Rectal smooth muscle tissue (tissue), 1 donor: ENCODE data around the gene SYNE4.
A peak's percentile ranks its signal among the peaks of the same experiment; 100 is the strongest.

Source experiments
- H3K27ac ChIP-seq: one replicate; pipeline ENCODE4 v1.7.0; 2013; ENCODE audit warnings: low read depth, low read length, inconsistent platforms
- H3K27me3 ChIP-seq: one replicate; pipeline ENCODE4 v1.7.0; 2013; ENCODE audit warnings: low read length; ENCODE audit not compliant: control insufficient read depth, insufficient read depth
- H3K36me3 ChIP-seq: one replicate; pipeline ENCODE4 v1.7.0; 2013; ENCODE audit warnings: low read length; ENCODE audit not compliant: control insufficient read depth, insufficient read depth
- H3K4me1 ChIP-seq: one replicate; pipeline ENCODE4 v1.7.0; 2013; ENCODE audit warnings: low read length; ENCODE audit not compliant: control insufficient read depth, insufficient read depth
- H3K4me3 ChIP-seq: one replicate; pipeline ENCODE4 v1.7.0; 2013; ENCODE audit warnings: low read length
- H3K9ac ChIP-seq: one replicate; pipeline ENCODE4 v1.7.0; 2013; ENCODE audit warnings: low read length

SYNE4 gene

GRCh38 chr19:36040495-36040894, 31.9 kb upstream of the SYNE4 start:
- Histone ChIP-seq H3K36me3 (peaks cover 2% of the 10 kb centered on the region), H3K9ac (no peak overlapping the region), H3K4me1 (peaks cover 15% of the 10 kb centered on the region), H3K4me3 (no peak overlapping the region), H3K27ac (no peak overlapping the region), H3K27me3 (no peaks in the 10 kb centered on the region)

GRCh38 chr19:36032251-36033104, 23.9 kb upstream of the SYNE4 start, which contains the start of gene CLIP3:
Gene CLIP3, minus strand, starts transcription at chr19:36032873. Its CDS starts 516 bp downstream, at chr19:36032357.
- Histone ChIP-seq H3K27me3 (no peaks in the 10 kb centered on the region), H3K4me1 (peaks cover 2% of the 10 kb centered on the region), H3K9ac (no peak within 1 kb of the TSS), H3K4me3 (peak within 1 kb of the TSS; percentile 69), H3K27ac (peak within 1 kb of the TSS; percentile 87), H3K36me3 (peaks cover 2% of the 10 kb centered on the region)

DNA sequence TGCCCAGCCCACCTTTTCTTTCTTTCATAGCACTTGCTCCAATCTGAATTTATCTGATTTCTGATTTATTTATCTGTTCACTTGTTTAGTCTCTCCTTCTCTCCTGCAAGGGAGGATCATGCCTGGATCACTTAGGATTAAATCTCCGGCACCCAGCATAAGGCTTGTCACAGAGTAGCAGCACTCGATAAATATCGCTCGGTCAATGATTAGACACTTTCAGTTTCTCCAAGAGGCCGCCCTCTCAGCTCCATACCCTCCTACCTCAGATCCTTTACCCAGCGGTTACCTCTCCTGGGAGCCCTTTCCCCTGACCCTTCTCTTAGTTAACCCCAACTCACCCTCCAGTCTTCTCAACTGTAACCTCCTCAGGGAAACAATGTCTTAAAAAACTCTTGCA, 22.7 kb upstream of the SYNE4 start:
- peaks cover 2% of the 10 kb centered on the region for H3K36me3 ChIP-seq
- no peaks in the 10 kb centered on the region for H3K27me3 ChIP-seq
- no peak overlapping the region for H3K9ac ChIP-seq
- no peak overlapping the region for H3K4me3 ChIP-seq
- peaks cover 2% of the 10 kb centered on the region for H3K4me1 ChIP-seq
- no peak overlapping the region for H3K27ac ChIP-seq

GRCh38 chr19:36030264-36031148, 21.9 kb upstream of the SYNE4 start:
- Histone ChIP-seq H3K36me3 (peaks cover 8% of the 10 kb centered on the region), H3K27ac (no peak overlapping the region), H3K9ac (no peak overlapping the region)

DNA sequence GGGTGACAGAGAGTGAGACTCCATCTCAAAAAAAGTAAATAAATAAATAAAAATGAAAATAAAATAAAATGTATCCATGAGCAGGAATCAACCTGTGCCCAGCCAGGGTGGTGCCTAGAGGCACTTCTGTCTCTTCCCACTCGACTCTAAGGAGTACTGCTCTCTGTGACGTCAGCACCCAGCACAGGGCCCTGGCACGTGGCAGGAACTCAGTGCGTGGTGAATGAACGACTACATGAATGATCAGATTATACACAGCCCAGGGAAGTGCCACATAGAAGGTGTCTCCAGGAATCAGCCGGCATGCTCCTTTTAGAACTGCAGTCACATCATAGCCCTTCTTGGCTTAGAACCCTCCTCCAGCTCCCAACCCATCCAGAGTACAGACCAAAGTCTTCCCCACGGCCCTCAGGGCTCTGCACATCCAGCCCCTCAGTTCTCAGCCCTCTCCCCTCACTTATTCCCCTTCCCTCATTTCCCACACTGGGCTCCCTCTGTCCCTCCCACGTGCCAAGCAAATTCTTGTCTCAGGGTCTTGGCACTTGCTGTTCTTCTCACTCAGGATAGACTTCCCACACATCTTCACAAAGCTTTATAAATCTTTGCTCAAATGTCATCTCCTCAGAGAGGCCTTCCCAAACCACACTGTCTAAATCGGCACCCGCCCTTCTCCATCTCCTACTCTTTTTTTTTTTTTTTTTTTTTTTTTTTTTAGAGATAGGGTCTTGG, 19.9 kb upstream of the SYNE4 start:
- Histone ChIP-seq H3K4me3 (no peak overlapping the region), H3K36me3 (peaks cover 8% of the 10 kb centered on the region)

More at GRCh38 chr19:36030264-36031148, 21.9 kb upstream of the SYNE4 start:
- no peak overlapping the region for H3K4me3 ChIP-seq
- H3K4me1 ChIP-seq, result peaks cover 2% of the 10 kb centered on the region
- H3K27me3 ChIP-seq, result no peaks in the 10 kb centered on the region

GRCh38 chr19:36027696-36028095, 19.1 kb upstream of the SYNE4 start:
- Histone ChIP-seq H3K36me3 (peaks cover 8% of the 10 kb centered on the region), H3K27ac (no peak overlapping the region), H3K9ac (no peak overlapping the region), H3K4me1 (peaks cover 2% of the 10 kb centered on the region), H3K4me3 (no peak overlapping the region), H3K27me3 (no peaks in the 10 kb centered on the region)

More for the DNA sequence above, 19.9 kb upstream of the SYNE4 start:
- Histone ChIP-seq H3K27ac (no peak overlapping the region), H3K4me1 (peaks cover 2% of the 10 kb centered on the region), H3K27me3 (no peaks in the 10 kb centered on the region), H3K9ac (no peak overlapping the region)

DNA sequence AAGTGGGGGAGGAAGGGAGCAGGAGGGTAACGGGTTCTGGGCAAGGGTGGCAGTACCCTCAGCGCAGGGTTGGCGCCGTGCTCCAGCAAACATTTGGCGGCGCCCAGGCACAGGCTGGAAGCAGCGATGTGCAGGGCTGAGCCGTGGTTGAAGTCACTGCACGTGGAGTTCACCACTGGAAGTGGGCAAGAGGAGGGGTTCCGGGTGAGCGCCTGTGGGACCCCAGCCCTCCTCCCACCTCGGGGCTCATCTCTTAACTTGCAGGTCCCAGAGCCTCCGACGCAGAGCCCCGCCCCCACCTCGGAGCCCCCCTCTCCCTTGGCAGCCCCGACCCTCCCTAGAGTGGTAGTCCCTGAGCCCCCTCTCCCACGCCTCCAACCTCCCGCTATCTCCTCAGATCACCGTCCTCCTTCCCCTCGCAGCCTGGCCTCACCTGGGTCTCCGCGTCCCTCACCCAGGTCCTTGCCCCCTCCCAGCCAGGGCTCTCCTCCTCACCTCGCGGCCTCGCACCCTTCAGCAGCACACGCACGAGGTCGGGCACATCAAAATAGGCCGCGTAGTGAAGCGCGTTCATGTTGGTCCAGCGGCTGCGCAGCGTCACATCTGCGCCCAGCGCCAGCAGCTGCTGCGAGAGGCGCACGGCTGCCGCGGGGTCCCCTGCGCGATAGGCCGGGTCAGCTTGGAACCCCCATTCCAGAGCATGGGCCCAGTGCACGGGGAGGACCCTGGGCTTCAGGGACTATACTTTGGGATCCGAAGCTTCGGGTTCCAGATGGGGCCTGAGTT, 17.7 kb upstream of the SYNE4 start:
- no peak overlapping the region for H3K9ac ChIP-seq
- no peak overlapping the region for H3K27ac ChIP-seq
- no peaks in the 10 kb centered on the region for H3K27me3 ChIP-seq
- H3K4me1 ChIP-seq, result no peaks in the 10 kb centered on the region
- no peak overlapping the region for H3K4me3 ChIP-seq
- peaks cover 8% of the 10 kb centered on the region for H3K36me3 ChIP-seq

DNA sequence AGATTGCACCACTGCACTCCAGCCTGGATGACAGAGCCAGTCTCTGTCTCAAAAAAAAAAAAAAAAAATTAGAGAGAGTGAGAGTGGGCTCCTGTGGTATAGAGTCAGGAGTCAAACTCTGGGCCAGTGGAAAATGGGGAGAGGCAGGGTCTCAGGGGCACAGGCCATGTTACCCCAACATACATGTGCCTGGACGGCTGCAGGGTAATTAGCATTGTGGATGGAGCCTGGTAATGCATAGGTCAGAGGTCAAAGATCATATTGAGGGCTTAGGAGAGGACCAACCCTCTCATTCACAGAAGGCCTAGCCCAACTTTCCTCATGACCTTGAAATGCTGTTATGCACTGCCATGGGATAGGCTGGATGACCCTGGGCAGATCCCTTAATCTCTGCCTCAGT, 16.9 kb upstream of the SYNE4 start:
- Histone ChIP-seq H3K27ac (no peak overlapping the region), H3K36me3 (peaks cover 8% of the 10 kb centered on the region), H3K4me3 (no peak overlapping the region), H3K4me1 (no peaks in the 10 kb centered on the region), H3K9ac (no peak overlapping the region), H3K27me3 (no peaks in the 10 kb centered on the region)

DNA sequence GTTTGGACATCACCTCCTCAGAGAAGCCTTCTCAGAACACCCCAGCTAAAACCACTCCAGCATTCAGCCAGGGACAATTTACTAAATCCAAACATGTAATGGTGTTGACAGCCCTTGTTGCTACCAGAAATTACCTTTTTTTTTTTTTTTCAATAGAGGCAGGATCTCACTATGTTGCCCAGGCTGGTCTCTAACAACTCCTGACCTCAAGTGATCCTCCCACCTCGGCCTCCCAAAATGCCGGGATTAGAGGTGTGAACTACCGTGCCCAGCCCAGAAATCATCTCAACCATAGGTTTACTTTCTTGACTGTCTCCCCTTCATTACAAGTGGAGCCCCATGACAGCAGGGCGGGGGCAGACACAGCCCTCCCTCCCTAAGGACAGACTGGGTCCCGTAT, 14.8 kb upstream of the SYNE4 start:
- Histone ChIP-seq H3K4me3 (no peak overlapping the region), H3K27ac (no peak overlapping the region), H3K36me3 (peaks cover 8% of the 10 kb centered on the region), H3K4me1 (no peaks in the 10 kb centered on the region), H3K9ac (no peak overlapping the region), H3K27me3 (no peaks in the 10 kb centered on the region)

GRCh38 chr19:36019061-36019670, 10.6 kb upstream of the SYNE4 start:
- Histone ChIP-seq H3K27ac (no peak overlapping the region), H3K4me1 (peaks cover 3% of the 10 kb centered on the region), H3K27me3 (no peaks in the 10 kb centered on the region), H3K9ac (no peak overlapping the region), H3K4me3 (no peak overlapping the region), H3K36me3 (peaks cover 6% of the 10 kb centered on the region)
